ENCODE results near the gene WHAMM.

- no peak for TF ChIP-seq GATA2 (IDR thresholded peaks at IDR 0.05; ENCODE audit: low read depth, low read length)
- no peak for TF ChIP-seq GATA3 (IDR thresholded peaks at IDR 0.05; ENCODE audit: low read depth, low read length)
Measured at GRCh38 chr15:82764117-82764490, 45.3 kb upstream of the WHAMM start.
